NCI-H82 treated with DMSO at 0.1 percent for 48 hours (cell line): ENCODE results near the gene PIRT.

Source experiments
- DNase-seq: peaks from one replicate; lab custom pipeline; 2025; ENCODE audit not compliant: unreplicated experiment; lab: John Stamatoyannopoulos, UW

PIRT gene

GRCh38 chr17:10821770-10822169 is 16.1 kb downstream of the PIRT start:
- DNase-seq = no peak

- DNase-seq = peak; percentile 60
Measured at GRCh38 chr17:10821054-10821453, 16.8 kb downstream of the PIRT start.

GRCh38 chr17:10815319-10815718 is 22.6 kb downstream of the PIRT start:
- no peak for DNase-seq

- no peak for DNase-seq
Measured at GRCh38 chr17:10814075-10814474, 23.8 kb downstream of the PIRT start.

- DNase-seq = no peak
Measured at GRCh38 chr17:10812674-10813073, 25.2 kb downstream of the PIRT start.

GRCh38 chr17:10809605-10810004 is 28.3 kb downstream of the PIRT start:
- no peak for DNase-seq

GRCh38 chr17:10807704-10808128 is 30.2 kb downstream of the PIRT start:
- DNase-seq = no peak

GRCh38 chr17:10806545-10807262 is 31.2 kb downstream of the PIRT start:
- no peak for DNase-seq

GRCh38 chr17:10805911-10806310 is 32.0 kb downstream of the PIRT start:
- no peak for DNase-seq

- DNase-seq = no peak
Measured at GRCh38 chr17:10804546-10804945, 33.3 kb downstream of the PIRT start.

- DNase-seq = peak; percentile 51
Measured at GRCh38 chr17:10803830-10804475, 33.9 kb downstream of the PIRT start, which contains the start of gene TMEM238L. TSS of gene TMEM238L (minus strand) at chr17:10804099. CDS start at chr17:10803963, 136 bp downstream.

GRCh38 chr17:10803350-10803749 is 34.5 kb downstream of the PIRT start:
- DNase-seq = no peak

GRCh38 chr17:10802496-10803284 is 35.2 kb downstream of the PIRT start:
- DNase-seq = no peak

- no peak for DNase-seq
Measured at GRCh38 chr17:10799407-10799806, 38.5 kb downstream of the PIRT start.

GRCh38 chr17:10798910-10799309 is 39.0 kb downstream of the PIRT start:
- no peak for DNase-seq

GRCh38 chr17:10798332-10798749 is 39.5 kb downstream of the PIRT start:
- no peak for DNase-seq

GRCh38 chr17:10797476-10798328 is 40.2 kb downstream of the PIRT start:
- DNase-seq = no peak

GRCh38 chr17:10793816-10794215 is 44.1 kb downstream of the PIRT start:
- no peak for DNase-seq

GRCh38 chr17:10793256-10793655 is 44.6 kb downstream of the PIRT start:
- no peak for DNase-seq

GRCh38 chr17:10792151-10792550 is 45.7 kb downstream of the PIRT start:
- no peak for DNase-seq
